Fibroblast of the aortic adventitia (primary cell): ENCODE measurements around the gene FBXO28. TPM values are rescaled to one million over a fixed set of nuclear protein-coding genes. Genes with fewer than 3 reads are reported as not detected.
"Not testable (repeated sequence)": the region's sequence is repeated elsewhere in the genome, so short reads cannot be mapped to it uniquely, and the experiment has no call there.

Source experiments
- DNase-seq: peaks from one replicate; pipeline ENCODE4 v3.0.0-alpha.2; 2010; ENCODE audit warnings: low read depth
- H3K4me3 ChIP-seq: 2 replicates; pipeline ENCODE4 v1.5.1; 2011; ENCODE audit warnings: low read depth, mild to moderate bottlenecking, control low read depth, low read length, moderate library complexity
- CTCF ChIP-seq: IDR thresholded peaks from 2 replicates; pipeline ENCODE4 v1.5.1; 2011; ENCODE audit warnings: mild to moderate bottlenecking, low read length, control low read depth, inconsistent platforms; ENCODE audit not compliant: insufficient read depth
- small RNA-seq: library from RNA; depleted of rRNA; stranded (forward); fragments of <200 nt; gene quantifications from one replicate; pipeline ENCODE3, GENCODE V24; 2012
- total RNA-seq: library from RNA; depleted of rRNA; stranded (reverse); fragments of >200 nt; gene quantifications from 2 replicates; pipeline ENCODE4 v1.2.3, GENCODE V29; 2012; ENCODE audit warnings: low replicate concordance

Gene FBXO28
- total RNA-seq, 1 donor, result 37.1 TPM

- no peak for DNase-seq
- no peak overlapping the region for H3K4me3 ChIP-seq
- no peak for TF ChIP-seq CTCF
Measured at GRCh38 chr1:224201383-224201782, 87.5 kb downstream of the FBXO28 start.

GRCh38 chr1:224201853-224202252 is 87.9 kb downstream of the FBXO28 start:
- TF ChIP-seq CTCF, result no peak
- H3K4me3 ChIP-seq, result no peak overlapping the region
- no peak for DNase-seq

GRCh38 chr1:224203243-224204016 is 89.5 kb downstream of the FBXO28 start:
- peak; percentile 67 for DNase-seq
- no peak overlapping the region for H3K4me3 ChIP-seq
- no peak for TF ChIP-seq CTCF

DNA sequence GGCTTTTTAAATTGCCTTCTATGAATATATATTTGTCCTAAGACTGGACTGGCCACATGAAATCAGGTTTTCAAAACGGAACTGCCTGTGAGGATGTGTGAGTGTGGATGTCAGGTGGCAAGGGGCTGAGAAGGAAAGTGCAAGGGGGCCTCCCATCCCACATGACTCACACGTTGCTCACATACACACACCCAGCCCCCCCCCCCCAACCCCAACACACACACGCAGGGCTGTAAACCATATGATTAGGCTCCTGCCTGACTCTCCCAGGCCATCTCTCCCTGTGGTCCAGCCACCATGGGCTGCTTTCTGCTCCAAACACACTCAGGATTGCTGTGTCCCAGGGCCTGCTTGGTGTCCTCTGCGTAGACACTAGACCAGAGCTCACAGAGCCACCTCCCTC is 91.5 kb downstream of the FBXO28 start:
- no peak for TF ChIP-seq CTCF
- peak; percentile 74 for DNase-seq
- peak overlapping the region; percentile 31 for H3K4me3 ChIP-seq

- DNase-seq, H3K4me3 ChIP-seq: not testable (repeated sequence)
Measured at GRCh38 chr1:224205931-224206538, 92.1 kb downstream of the FBXO28 start.

- DNase-seq, result peak; percentile 86
- TF ChIP-seq CTCF, result no peak
Measured at GRCh38 chr1:224211206-224211962, 97.5 kb downstream of the FBXO28 start.

More at GRCh38 chr1:224211206-224211962, 97.5 kb downstream of the FBXO28 start:
- no peak overlapping the region for H3K4me3 ChIP-seq

Small RNA genes lying within 50 kb of the gene (small RNA-seq; reads per million reads assigned to genes)
- gene AC092809.3 (not detected), gene RF00139 (not detected), gene RN7SKP49 (not detected)

Other genes with a start within 250 kb of the FBXO28 start
- 32.6 and 125 TPM in 2 replicates for gene DEGS1, start 69.1 kb downstream of the FBXO28 start, total RNA-seq
- gene NVL, start 216.1 kb downstream of the FBXO28 start, total RNA-seq, result 27.6 and 27.7 TPM in 2 replicates
- gene CNIH4, start 242.8 kb downstream of the FBXO28 start, total RNA-seq, result 50.1 and 86.5 TPM in 2 replicates